Omental fat pad (tissue), 4 donors: Measurements from ENCODE around the gene ZNF319. TPM values are rescaled to one million over a fixed set of nuclear protein-coding genes. Genes with fewer than 3 reads are reported as not detected.

ENCODE experiments used
- ATAC-seq: fragments of 150-250 bp; one replicate; pipeline ENCODE4 v1.9.1; 2016; ENCODE audit warnings: mild to moderate bottlenecking, moderate library complexity; ENCODE audit not compliant: low FRiP score
- DNase-seq: peaks from one replicate; pipeline ENCODE4 v3.0.0-alpha.2; 2019; ENCODE audit warnings: low spot score
- total RNA-seq, 4 donors: library from RNA; depleted of rRNA; stranded (reverse); fragments of >200 nt; gene quantifications; one replicate each; pipeline ENCODE4 v1.1.0, GENCODE V29; 2016
- TF ChIP-seq, protein P1 (sequence below), 3 donors: fragments of 450-650 bp; IDR thresholded peaks; one replicate each; pipeline ENCODE4 v1.5.1; 2016 to 2017; ENCODE audit warnings: antibody characterized with exemption in 3 of 3, mild to moderate bottlenecking in 3 of 3, moderate library complexity in 2 of 3

Gene ZNF319
- total RNA-seq, 4 donors from 2014 or later: 3.2 to 9.1 (median 5.6) TPM

GRCh38 chr16:57972306-57972705, 28.2 kb downstream of the ZNF319 start:
- DNase-seq (no peak), ATAC-seq (no peak)
- TF ChIP-seq, protein P1, sequence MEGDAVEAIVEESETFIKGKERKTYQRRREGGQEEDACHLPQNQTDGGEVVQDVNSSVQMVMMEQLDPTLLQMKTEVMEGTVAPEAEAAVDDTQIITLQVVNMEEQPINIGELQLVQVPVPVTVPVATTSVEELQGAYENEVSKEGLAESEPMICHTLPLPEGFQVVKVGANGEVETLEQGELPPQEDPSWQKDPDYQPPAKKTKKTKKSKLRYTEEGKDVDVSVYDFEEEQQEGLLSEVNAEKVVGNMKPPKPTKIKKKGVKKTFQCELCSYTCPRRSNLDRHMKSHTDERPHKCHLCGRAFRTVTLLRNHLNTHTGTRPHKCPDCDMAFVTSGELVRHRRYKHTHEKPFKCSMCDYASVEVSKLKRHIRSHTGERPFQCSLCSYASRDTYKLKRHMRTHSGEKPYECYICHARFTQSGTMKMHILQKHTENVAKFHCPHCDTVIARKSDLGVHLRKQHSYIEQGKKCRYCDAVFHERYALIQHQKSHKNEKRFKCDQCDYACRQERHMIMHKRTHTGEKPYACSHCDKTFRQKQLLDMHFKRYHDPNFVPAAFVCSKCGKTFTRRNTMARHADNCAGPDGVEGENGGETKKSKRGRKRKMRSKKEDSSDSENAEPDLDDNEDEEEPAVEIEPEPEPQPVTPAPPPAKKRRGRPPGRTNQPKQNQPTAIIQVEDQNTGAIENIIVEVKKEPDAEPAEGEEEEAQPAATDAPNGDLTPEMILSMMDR (IDR thresholded peaks at IDR 0.05): no peak

DNA sequence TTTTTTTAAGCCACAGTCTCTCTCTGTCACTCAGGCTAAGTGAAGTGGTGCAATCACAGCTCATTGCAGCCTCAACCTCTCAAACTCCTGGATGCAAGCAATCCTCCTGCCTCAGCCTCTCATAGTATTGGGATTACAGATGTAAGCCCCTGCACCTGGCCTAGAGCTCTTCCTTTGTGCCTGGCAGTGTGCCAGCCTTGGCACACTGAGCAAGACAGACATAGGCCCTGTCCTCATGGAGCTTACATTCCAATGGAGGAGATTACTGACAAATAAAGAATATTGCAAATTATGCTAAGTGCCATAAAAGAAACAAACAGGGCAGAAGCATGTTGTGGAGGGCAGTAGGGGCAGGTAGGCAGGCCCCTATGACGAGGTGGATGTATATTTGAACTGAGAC, 28.6 kb downstream of the ZNF319 start:
- DNase-seq (no peak), ATAC-seq (no peak)
- TF ChIP-seq, protein P1 (IDR thresholded peaks at IDR 0.05): no peak

DNA sequence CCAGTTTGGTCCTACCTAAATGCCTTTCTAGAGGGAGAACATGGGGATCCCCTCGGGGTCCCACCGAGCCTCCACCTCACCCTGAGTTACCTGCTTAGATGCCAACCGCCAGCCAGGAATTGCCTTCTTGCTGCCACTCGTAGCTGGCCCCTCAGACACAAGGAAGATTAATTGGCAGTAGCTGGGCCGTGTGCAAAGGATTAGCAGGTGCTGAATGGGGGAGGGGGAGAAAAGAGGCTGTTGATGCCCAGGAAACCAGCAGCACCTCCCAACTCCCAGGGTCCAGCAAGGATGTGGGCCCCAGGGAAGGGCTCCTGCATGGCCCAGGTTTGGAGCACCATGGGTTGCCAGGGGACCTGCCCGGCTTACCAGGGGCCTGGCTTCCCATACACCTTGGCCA, 29.5 kb downstream of the ZNF319 start, which contains the start of gene CNGB1:
CNGB1 (minus strand) TSS at position 159 of the 400 bp plus-strand sequence. CDS start 3,842 bp downstream, outside the sequence.
- no peak for DNase-seq
- TF ChIP-seq, protein P1 (IDR thresholded peaks at IDR 0.05): no peak
- no peak for ATAC-seq

- DNase-seq (no peak), ATAC-seq (no peak)
- TF ChIP-seq, protein P1 (IDR thresholded peaks at IDR 0.05): no peak
Measured at GRCh38 chr16:57970319-57970718, 30.2 kb downstream of the ZNF319 start.

DNA sequence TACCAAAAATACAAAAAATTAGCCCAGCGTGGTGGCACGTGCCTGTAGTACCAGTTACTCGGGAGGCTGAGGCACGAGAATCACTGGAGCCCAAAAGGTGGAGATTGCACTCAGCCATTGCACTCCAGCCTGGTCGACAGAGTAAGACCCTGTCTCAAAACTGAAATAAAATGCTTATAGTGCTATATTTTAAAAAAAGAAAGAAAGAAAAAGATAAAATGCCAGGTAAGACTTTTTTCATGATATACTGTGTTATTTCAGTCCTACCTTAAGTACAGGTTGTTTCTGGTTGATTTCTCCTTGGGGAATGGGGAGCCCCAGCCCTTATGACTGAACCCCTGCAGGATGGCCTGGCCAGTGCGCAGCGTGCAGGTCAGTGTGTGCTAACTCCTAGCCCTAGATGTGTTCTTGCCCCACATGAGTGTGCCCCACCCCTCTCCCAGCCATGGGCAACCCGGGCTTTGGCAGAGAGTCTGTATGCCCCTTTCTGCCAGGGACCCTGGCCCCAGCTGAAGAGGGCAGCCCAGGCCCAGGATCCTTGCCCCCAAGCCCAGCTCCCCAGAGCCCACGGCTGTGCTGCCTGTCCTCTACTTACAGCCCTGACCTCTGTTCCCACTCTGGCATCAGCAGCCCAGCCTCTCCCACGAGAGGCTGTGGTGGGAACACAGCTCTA, 30.9 kb downstream of the ZNF319 start:
- TF ChIP-seq, protein P1 (IDR thresholded peaks at IDR 0.05): no peak
- ATAC-seq (no peak), DNase-seq (no peak)

DNA sequence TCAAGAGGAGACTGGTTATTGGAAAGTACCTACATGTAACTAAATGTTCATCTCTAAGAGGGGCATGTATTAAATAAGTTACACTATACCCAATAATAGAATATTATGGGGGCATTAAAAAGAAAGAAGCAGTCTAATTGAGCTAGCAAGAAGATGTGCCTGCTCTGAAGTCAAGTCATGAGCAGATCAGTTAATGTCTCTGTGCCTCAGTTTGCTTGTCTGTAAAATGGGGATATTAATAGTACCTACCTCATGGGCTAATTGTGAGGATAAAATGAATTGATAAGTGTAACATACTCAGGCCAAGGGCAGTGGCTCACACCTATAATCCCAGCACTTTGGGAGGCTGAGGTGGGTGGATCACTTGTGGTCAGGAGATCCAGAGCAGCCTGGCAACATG, 32.6 kb downstream of the ZNF319 start:
- TF ChIP-seq, protein P1 (IDR thresholded peaks at IDR 0.05): no peak
- DNase-seq (no peak), ATAC-seq (no peak)

- TF ChIP-seq, protein P1 (IDR thresholded peaks at IDR 0.05): no peak
- ATAC-seq: no peak
- DNase-seq: no peak
Measured at GRCh38 chr16:57966986-57967385, 33.5 kb downstream of the ZNF319 start.
